Liver (tissue), 9 donors: Measurements from ENCODE around the gene WIPF2. TPM values are rescaled to one million over a fixed set of nuclear protein-coding genes. Genes with fewer than 3 reads are reported as not detected.
A peak's percentile ranks its signal among the peaks of the same experiment; 100 is the strongest.

Experiments used
- DNase-seq: peaks from one replicate; pipeline ENCODE4 v3.0.0-alpha.2; 2017; ENCODE audit warnings: low spot score
- H3K27ac ChIP-seq, 2 donors: one replicate each; pipeline ENCODE4 v1.7.0; 2013; ENCODE audit warnings: inconsistent platforms in 2 of 2, low read length in 2 of 2, control low read depth in 1 of 2, low read depth in 1 of 2, mild to moderate bottlenecking in 1 of 2
- H3K27me3 ChIP-seq, 4 donors: one replicate each; pipeline versions ENCODE4 v1.6.1 to v1.7.0; 2013; ENCODE audit warnings: low read length in 3 of 4, inconsistent platforms in 1 of 4, mild to moderate bottlenecking in 1 of 4, moderate library complexity in 1 of 4; ENCODE audit not compliant: control insufficient read depth in 4 of 4, insufficient read depth in 4 of 4
- H3K36me3 ChIP-seq, 4 donors: one replicate each; pipeline versions ENCODE4 v1.6.1 to v1.7.0; 2013; ENCODE audit warnings: low read length in 3 of 4, mild to moderate bottlenecking in 3 of 4, low read depth in 1 of 4, moderate library complexity in 1 of 4; ENCODE audit not compliant: control insufficient read depth in 4 of 4, insufficient read depth in 3 of 4
- H3K4me1 ChIP-seq, 4 donors: one replicate each; pipeline versions ENCODE4 v1.6.1 to v1.7.0; 2013; ENCODE audit warnings: low read length in 3 of 4, mild to moderate bottlenecking in 3 of 4, moderate library complexity in 1 of 4; ENCODE audit not compliant: control insufficient read depth in 4 of 4, insufficient read depth in 4 of 4
- H3K4me3 ChIP-seq, 3 donors: one replicate each; pipeline versions ENCODE4 v1.6.1 to v1.7.0; 2013; ENCODE audit warnings: low read length in 3 of 3, control low read depth in 1 of 3, low read depth in 1 of 3, mild to moderate bottlenecking in 1 of 3
- H3K9ac ChIP-seq, 2 donors: one replicate each; pipeline ENCODE4 v1.7.0; 2013; ENCODE audit warnings: low read length in 2 of 2, mild to moderate bottlenecking in 2 of 2, moderate library complexity in 2 of 2, control low read depth in 1 of 2, low read depth in 1 of 2
- H3K9me3 ChIP-seq, 4 donors: one replicate each; pipeline versions ENCODE4 v1.6.1 to v1.7.0; 2013; ENCODE audit warnings: low read length in 3 of 4; ENCODE audit not compliant: control insufficient read depth in 4 of 4
- FOXA1 ChIP-seq: IDR thresholded peaks from 2 replicates; pipeline ENCODE4 v1.6.1; 2016; ENCODE audit warnings: antibody characterized with exemption
- HNF4A ChIP-seq, 2 donors: conservative IDR thresholded peaks; 2 replicates each; pipeline ENCODE4 v1.6.1; 2016; ENCODE audit warnings: antibody characterized with exemption in 2 of 2, mild to moderate bottlenecking in 2 of 2
- JUND ChIP-seq, 2 donors: IDR thresholded peaks; 2 replicates each; pipeline ENCODE4 v1.6.1; 2016; ENCODE audit warnings: antibody characterized with exemption in 2 of 2
- MAX ChIP-seq: IDR thresholded peaks from 2 replicates; pipeline ENCODE4 v1.6.1; 2016; ENCODE audit warnings: antibody characterized with exemption
- NR2F2 ChIP-seq: IDR thresholded peaks from 2 replicates; pipeline ENCODE4 v1.6.1; 2016; ENCODE audit warnings: antibody characterized with exemption
- RXRA ChIP-seq, 2 donors: IDR thresholded peaks; 2 replicates each; pipeline ENCODE4 v1.6.1; 2017 to 2018; ENCODE audit warnings: antibody characterized with exemption in 2 of 2, mild to moderate bottlenecking in 1 of 2
- SP1 ChIP-seq: IDR thresholded peaks from 2 replicates; pipeline ENCODE4 v1.6.1; 2018; ENCODE audit warnings: antibody characterized with exemption, mild to moderate bottlenecking
- TAF1 ChIP-seq: conservative IDR thresholded peaks from 2 replicates; pipeline ENCODE4 v1.6.1; 2016; ENCODE audit warnings: antibody characterized with exemption, mild to moderate bottlenecking
- WGBS: extraction: QIAGEN DNeasy Blood & Tissue Kit; methylation state at CpG from one replicate; pipeline ENCODE4 v1.1.7; 2013; 5-methylcytosine and 5-hydroxymethylcytosine counted together
- polyA plus RNA-seq, 2 donors: library from polyadenylated mRNA; stranded (reverse) in 1 of 2; unstranded in 1 of 2; fragments of 200-250 nt in 1 of 2; fragments of >200 nt in 1 of 2; fragmentation: Nextera tagmentation in 1 of 2; extraction: Ambion mirVana in 1 of 2; gene quantifications; one replicate each; pipeline versions ENCODE4 v1.2.1 to v1.2.3, GENCODE V29; 2013 to 2015
- total RNA-seq, 2 donors: library from RNA; depleted of rRNA; stranded (reverse); fragments of >200 nt; gene quantifications; one replicate each; pipeline ENCODE4 v1.2.3, GENCODE V29; 2014
- TF ChIP-seq, protein P1 (sequence below): IDR thresholded peaks from 2 replicates; pipeline ENCODE4 v1.6.1; 2016; ENCODE audit warnings: antibody characterized with exemption
- TF ChIP-seq, protein P2 (sequence below): IDR thresholded peaks from 2 replicates; pipeline ENCODE4 v1.6.1; 2016; ENCODE audit warnings: antibody characterized with exemption, mild to moderate bottlenecking
- donor health status: healthy.
- donor health status: healthy.
- donor health status: healthy.
- donor health status: healthy.
- donor health status: healthy.

The WIPF2 gene
- total and polyA plus RNA-seq, 4 donors, result 4.4 to 5.6 (median 5.2) TPM

DNA sequence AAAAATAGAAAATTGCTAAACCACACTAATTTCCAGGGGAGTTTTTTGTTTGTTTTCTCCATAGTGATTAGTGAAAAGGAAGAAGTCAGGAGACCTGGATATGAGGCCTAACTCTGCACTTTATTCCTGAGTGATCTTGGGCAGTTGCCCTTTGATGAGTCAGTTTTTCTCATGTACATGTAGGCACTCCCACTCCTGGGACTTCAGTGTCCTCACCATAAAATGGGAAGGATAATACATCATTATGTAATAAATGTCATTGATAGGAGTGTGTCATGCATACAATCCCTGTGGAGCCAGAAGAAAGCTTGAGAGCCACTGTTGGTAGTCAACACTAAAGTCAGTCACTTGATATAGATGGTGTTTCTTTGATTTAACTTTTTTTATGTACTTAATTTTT, 32.5 kb downstream of the WIPF2 start:
- Histone ChIP-seq H3K4me3 (no peak overlapping the region), H3K9ac (no peak overlapping the region), H3K4me1 (no peaks in the 10 kb centered on the region), H3K36me3 (peaks cover 0 to 4% (median 3%) of the 10 kb centered on the region in 4 donors), H3K27me3 (no peaks in the 10 kb centered on the region), H3K27ac (no peak overlapping the region), H3K9me3 (no peaks in the 10 kb centered on the region)
- DNase-seq, result no peak
- TF ChIP-seq MAX (no peak), JUND (IDR thresholded peaks at IDR 0.05) (peak in 1 of 2 donors; percentile 56)

- Histone ChIP-seq H3K36me3 (peaks cover 1 to 16% (median 9%) of the 10 kb centered on the region in 4 donors), H3K27ac (no peak overlapping the region), H3K4me3 (no peak overlapping the region), H3K4me1 (no peaks in the 10 kb centered on the region), H3K9ac (no peak overlapping the region), H3K9me3 (no peaks in the 10 kb centered on the region), H3K27me3 (no peaks in the 10 kb centered on the region)
- DNase-seq, result no peak
- WGBS, result 96% methylated on average over 3 of the region's 3 CpGs
- TF ChIP-seq, protein P1, sequence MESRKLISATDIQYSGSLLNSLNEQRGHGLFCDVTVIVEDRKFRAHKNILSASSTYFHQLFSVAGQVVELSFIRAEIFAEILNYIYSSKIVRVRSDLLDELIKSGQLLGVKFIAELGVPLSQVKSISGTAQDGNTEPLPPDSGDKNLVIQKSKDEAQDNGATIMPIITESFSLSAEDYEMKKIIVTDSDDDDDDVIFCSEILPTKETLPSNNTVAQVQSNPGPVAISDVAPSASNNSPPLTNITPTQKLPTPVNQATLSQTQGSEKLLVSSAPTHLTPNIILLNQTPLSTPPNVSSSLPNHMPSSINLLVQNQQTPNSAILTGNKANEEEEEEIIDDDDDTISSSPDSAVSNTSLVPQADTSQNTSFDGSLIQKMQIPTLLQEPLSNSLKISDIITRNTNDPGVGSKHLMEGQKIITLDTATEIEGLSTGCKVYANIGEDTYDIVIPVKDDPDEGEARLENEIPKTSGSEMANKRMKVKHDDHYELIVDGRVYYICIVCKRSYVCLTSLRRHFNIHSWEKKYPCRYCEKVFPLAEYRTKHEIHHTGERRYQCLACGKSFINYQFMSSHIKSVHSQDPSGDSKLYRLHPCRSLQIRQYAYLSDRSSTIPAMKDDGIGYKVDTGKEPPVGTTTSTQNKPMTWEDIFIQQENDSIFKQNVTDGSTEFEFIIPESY, result no peak
- TF ChIP-seq SP1 (no peak), FOXA1 (no peak), JUND (IDR thresholded peaks at IDR 0.05) (no peak), TAF1 (no peak), NR2F2 (no peak)
- TF ChIP-seq, protein P2, sequence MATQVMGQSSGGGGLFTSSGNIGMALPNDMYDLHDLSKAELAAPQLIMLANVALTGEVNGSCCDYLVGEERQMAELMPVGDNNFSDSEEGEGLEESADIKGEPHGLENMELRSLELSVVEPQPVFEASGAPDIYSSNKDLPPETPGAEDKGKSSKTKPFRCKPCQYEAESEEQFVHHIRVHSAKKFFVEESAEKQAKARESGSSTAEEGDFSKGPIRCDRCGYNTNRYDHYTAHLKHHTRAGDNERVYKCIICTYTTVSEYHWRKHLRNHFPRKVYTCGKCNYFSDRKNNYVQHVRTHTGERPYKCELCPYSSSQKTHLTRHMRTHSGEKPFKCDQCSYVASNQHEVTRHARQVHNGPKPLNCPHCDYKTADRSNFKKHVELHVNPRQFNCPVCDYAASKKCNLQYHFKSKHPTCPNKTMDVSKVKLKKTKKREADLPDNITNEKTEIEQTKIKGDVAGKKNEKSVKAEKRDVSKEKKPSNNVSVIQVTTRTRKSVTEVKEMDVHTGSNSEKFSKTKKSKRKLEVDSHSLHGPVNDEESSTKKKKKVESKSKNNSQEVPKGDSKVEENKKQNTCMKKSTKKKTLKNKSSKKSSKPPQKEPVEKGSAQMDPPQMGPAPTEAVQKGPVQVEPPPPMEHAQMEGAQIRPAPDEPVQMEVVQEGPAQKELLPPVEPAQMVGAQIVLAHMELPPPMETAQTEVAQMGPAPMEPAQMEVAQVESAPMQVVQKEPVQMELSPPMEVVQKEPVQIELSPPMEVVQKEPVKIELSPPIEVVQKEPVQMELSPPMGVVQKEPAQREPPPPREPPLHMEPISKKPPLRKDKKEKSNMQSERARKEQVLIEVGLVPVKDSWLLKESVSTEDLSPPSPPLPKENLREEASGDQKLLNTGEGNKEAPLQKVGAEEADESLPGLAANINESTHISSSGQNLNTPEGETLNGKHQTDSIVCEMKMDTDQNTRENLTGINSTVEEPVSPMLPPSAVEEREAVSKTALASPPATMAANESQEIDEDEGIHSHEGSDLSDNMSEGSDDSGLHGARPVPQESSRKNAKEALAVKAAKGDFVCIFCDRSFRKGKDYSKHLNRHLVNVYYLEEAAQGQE, result no peak
Observed at GRCh38 chr17:40253565-40253964, 34.5 kb downstream of the WIPF2 start.

GRCh38 chr17:40259505-40259904, 40.4 kb downstream of the WIPF2 start:
- peaks cover 11 to 37% (median 31%) of the 10 kb centered on the region in 4 donors for H3K36me3 ChIP-seq
- no peaks in the 10 kb centered on the region for H3K27me3 ChIP-seq
- no peak overlapping the region for H3K9ac ChIP-seq
- DNase-seq, result no peak
- no peak for TF ChIP-seq RXRA (IDR thresholded peaks at IDR 0.05)
- no peak for TF ChIP-seq HNF4A (conservative IDR thresholded peaks at IDR 0.05)
- TF ChIP-seq NR2F2, result no peak
- H3K4me1 ChIP-seq, result no peaks in the 10 kb centered on the region
- H3K27ac ChIP-seq, result no peak overlapping the region
- H3K4me3 ChIP-seq, result no peak overlapping the region
- no peaks in the 10 kb centered on the region for H3K9me3 ChIP-seq
- 86% methylated on average over 2 of the region's 2 CpGs for WGBS
